Calu3 (cell line): ENCODE results near the gene STAB1. TPM values are rescaled to one million over a fixed set of nuclear protein-coding genes. Genes with fewer than 3 reads are reported as not detected.

ENCODE experiments used
- BruUV-seq: library from RNA; stranded (reverse); fragments of 400-500 nt; replicated peaks from 2 replicates; lab custom pipeline; 2021; lab: Mats Ljungman, UMichigan
- CTCF ChIA-PET: fragments of 300-600 bp; sonication (Branson Sonifier 250); formaldehyde crosslinking; loops from one replicate; lab custom pipeline; 2022; ENCODE audit warnings: antibody characterized with exemption; lab: Charles Lee
- DNase-seq: peaks from one replicate; pipeline ENCODE4 v3.0.0; 2022
- H3K27ac Mint-ChIP-seq: one replicate; pipeline ENCODE4 v1.8.0; 2022; ENCODE audit warnings: mixed read lengths; ENCODE audit not compliant: unreplicated experiment
- H3K27me3 Mint-ChIP-seq: one replicate; pipeline ENCODE4 v1.8.0; 2022; ENCODE audit warnings: mixed read lengths; ENCODE audit not compliant: unreplicated experiment
- H3K36me3 Mint-ChIP-seq: one replicate; pipeline ENCODE4 v1.8.0; 2022; ENCODE audit warnings: mild to moderate bottlenecking, moderate library complexity, mixed read lengths; ENCODE audit not compliant: insufficient read depth, unreplicated experiment
- H3K4me1 Mint-ChIP-seq: one replicate; pipeline ENCODE4 v1.8.0; 2022; ENCODE audit warnings: mild to moderate bottlenecking, low read depth, mixed read lengths; ENCODE audit not compliant: unreplicated experiment
- H3K4me3 Mint-ChIP-seq: one replicate; pipeline ENCODE4 v1.8.0; 2022; ENCODE audit warnings: mild to moderate bottlenecking, low read depth, moderate library complexity, mixed read lengths; ENCODE audit not compliant: unreplicated experiment
- H3K9me3 Mint-ChIP-seq: one replicate; pipeline ENCODE4 v1.8.0; 2022; ENCODE audit warnings: low read depth, mixed read lengths; ENCODE audit not compliant: unreplicated experiment
- CTCF ChIP-seq: fragments of 200-600 bp; IDR thresholded peaks from one replicate; pipeline ENCODE4 v1.8.0; 2022; ENCODE audit warnings: antibody characterized with exemption; ENCODE audit not compliant: unreplicated experiment
- intact Hi-C: fragments of 100-400 bp; cut with micrococcal nuclease; formaldehyde crosslinking; loops from one replicate; pipeline ENCODE4 v1.10.0; 2022; ENCODE audit not compliant: unreplicated experiment
- total RNA-seq: library from RNA; stranded (reverse); gene quantifications from 2 replicates; pipeline ENCODE4 v1.2.3, GENCODE V29; 2022

STAB1 gene
- total RNA-seq, 1 experiment from 2014 or later: 0.26 TPM

- H3K4me3 Mint-ChIP-seq: no peak overlapping the region
- H3K9me3 Mint-ChIP-seq: no peaks in the 10 kb centered on the region
These were observed 17.0 kb downstream of the STAB1 start for GRCh38 chr3:52512105-52512504.

GRCh38 chr3:52512727-52513126, 17.6 kb downstream of the STAB1 start:
- no peak for DNase-seq
- H3K36me3 Mint-ChIP-seq: no peaks in the 10 kb centered on the region
- peaks cover 51% of the 10 kb centered on the region for H3K27me3 Mint-ChIP-seq
- intact Hi-C loops: no loop called here
- H3K4me3 Mint-ChIP-seq: no peak overlapping the region
- BruUV-seq: no TSS peak
- CTCF ChIA-PET: no interaction called here
- TF ChIP-seq CTCF: no peak
- H3K9me3 Mint-ChIP-seq: no peaks in the 10 kb centered on the region
- peaks cover 15% of the 10 kb centered on the region for H3K4me1 Mint-ChIP-seq
- H3K27ac Mint-ChIP-seq: no peak overlapping the region

More at GRCh38 chr3:52512105-52512504, 17.0 kb downstream of the STAB1 start:
- no peak for DNase-seq
- H3K36me3 Mint-ChIP-seq: peaks cover 5% of the 10 kb centered on the region
- H3K4me1 Mint-ChIP-seq: peaks cover 21% of the 10 kb centered on the region
- H3K27ac Mint-ChIP-seq: no peak overlapping the region
- BruUV-seq: no TSS peak
- peaks cover 48% of the 10 kb centered on the region for H3K27me3 Mint-ChIP-seq
- CTCF ChIA-PET: no interaction called here
- intact Hi-C loops: no loop called here
- TF ChIP-seq CTCF: no peak

- H3K4me1 Mint-ChIP-seq: peaks cover 14% of the 10 kb centered on the region
- H3K4me3 Mint-ChIP-seq: no peak overlapping the region
- no peaks in the 10 kb centered on the region for H3K9me3 Mint-ChIP-seq
- BruUV-seq: no TSS peak
- H3K27me3 Mint-ChIP-seq: peaks cover 51% of the 10 kb centered on the region
- no peaks in the 10 kb centered on the region for H3K36me3 Mint-ChIP-seq
- TF ChIP-seq CTCF: no peak
- CTCF ChIA-PET: no interaction called here
- intact Hi-C loops: no loop called here
- H3K27ac Mint-ChIP-seq: no peak overlapping the region
- DNase-seq: no peak
These were observed 18.1 kb downstream of the STAB1 start for GRCh38 chr3:52513281-52513680.

GRCh38 chr3:52514576-52514975, 19.4 kb downstream of the STAB1 start:
- Mint-ChIP-seq H3K27me3 (peaks cover 51% of the 10 kb centered on the region), H3K4me3 (no peak overlapping the region), H3K36me3 (no peaks in the 10 kb centered on the region), H3K27ac (no peak overlapping the region), H3K9me3 (no peaks in the 10 kb centered on the region), H3K4me1 (peaks cover 8% of the 10 kb centered on the region)
- no TSS peak for BruUV-seq
- TF ChIP-seq CTCF: no peak
- intact Hi-C loops: no loop called here
- no peak for DNase-seq
- CTCF ChIA-PET: no interaction called here
